Measurements from ENCODE around the gene CD14. TPM values are rescaled to one million over a fixed set of nuclear protein-coding genes. Genes with fewer than 3 reads are reported as not detected.

CD14 gene
- total RNA-seq, 1 experiment from 2014 or later = 0.42 TPM

DNA sequence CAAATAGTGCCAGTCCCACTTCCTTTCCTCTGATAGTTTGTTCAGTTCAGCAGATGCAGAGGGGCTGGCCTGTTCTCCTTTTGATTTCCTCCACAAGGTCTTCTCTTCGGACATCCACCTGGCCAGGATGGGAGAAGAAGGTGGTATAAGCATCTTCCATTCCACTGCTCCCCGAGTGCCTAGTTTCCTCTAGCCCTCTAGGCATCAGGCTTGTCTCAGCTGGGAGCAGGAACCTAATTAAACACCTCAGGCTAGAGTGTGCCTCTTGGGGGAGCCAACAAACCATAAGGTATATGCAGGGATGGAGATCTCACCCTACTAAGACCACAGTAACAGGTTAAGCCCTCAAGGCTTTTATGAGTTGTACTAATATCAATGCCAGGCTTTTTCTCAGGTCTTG, 41.2 kb upstream of the CD14 start:
- H3K27me3 ChIP-seq (ENCODE audit: insufficient read depth, low read length) = no peaks in the 10 kb centered on the region
- ATAC-seq = peak; percentile 32; the same call in 1 of the 2 replicates
- no peaks in the 10 kb centered on the region for H4K20me1 ChIP-seq (ENCODE audit: insufficient read depth)
- no peaks in the 10 kb centered on the region for H3K4me1 ChIP-seq (ENCODE audit: control insufficient read depth in 1 of 2, insufficient read depth in 2 of 2, low read length in 2 of 2)
- no peak overlapping the region for H3K4me3 ChIP-seq (replicated peaks in 1 of 2; ENCODE audit: low read depth in 1 of 2, low read length in 2 of 2)
- TF ChIP-seq EZH2phosphoT487 (IDR thresholded peaks at IDR 0.05; ENCODE audit: borderline replicate concordance) = no peak
- TF ChIP-seq RAD21 (IDR thresholded peaks at IDR 0.05; ENCODE audit: low read depth) = no peak
- no peak for TF ChIP-seq TCF7L2 (IDR thresholded peaks at IDR 0.05; ENCODE audit: borderline replicate concordance, extremely low read depth, insufficient read depth, insufficient read length)
- TF ChIP-seq FOSL1 (IDR thresholded peaks at IDR 0.05; ENCODE audit: low read depth) = no peak
- TF ChIP-seq SRF (IDR thresholded peaks at IDR 0.05; ENCODE audit: low read depth) = no peak
- TF ChIP-seq POLR2A (IDR thresholded peaks at IDR 0.05; ENCODE audit: borderline replicate concordance, extremely low read depth, insufficient read depth, insufficient read length) = no peak
- TF ChIP-seq, protein P1, sequence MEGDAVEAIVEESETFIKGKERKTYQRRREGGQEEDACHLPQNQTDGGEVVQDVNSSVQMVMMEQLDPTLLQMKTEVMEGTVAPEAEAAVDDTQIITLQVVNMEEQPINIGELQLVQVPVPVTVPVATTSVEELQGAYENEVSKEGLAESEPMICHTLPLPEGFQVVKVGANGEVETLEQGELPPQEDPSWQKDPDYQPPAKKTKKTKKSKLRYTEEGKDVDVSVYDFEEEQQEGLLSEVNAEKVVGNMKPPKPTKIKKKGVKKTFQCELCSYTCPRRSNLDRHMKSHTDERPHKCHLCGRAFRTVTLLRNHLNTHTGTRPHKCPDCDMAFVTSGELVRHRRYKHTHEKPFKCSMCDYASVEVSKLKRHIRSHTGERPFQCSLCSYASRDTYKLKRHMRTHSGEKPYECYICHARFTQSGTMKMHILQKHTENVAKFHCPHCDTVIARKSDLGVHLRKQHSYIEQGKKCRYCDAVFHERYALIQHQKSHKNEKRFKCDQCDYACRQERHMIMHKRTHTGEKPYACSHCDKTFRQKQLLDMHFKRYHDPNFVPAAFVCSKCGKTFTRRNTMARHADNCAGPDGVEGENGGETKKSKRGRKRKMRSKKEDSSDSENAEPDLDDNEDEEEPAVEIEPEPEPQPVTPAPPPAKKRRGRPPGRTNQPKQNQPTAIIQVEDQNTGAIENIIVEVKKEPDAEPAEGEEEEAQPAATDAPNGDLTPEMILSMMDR (IDR thresholded peaks at IDR 0.05 in 2 of 3, conservative IDR thresholded peaks at IDR 0.05 in 1 of 3; ENCODE audit: borderline replicate concordance in 1 of 3, insufficient read depth in 1 of 3, low read depth in 2 of 3, low read length in 2 of 3) = no peak
- TF ChIP-seq CEBPB (IDR thresholded peaks at IDR 0.05; ENCODE audit: low read depth) = no peak
- no peak for TF ChIP-seq EZH2 (IDR thresholded peaks at IDR 0.05)
- TF ChIP-seq, protein P2, sequence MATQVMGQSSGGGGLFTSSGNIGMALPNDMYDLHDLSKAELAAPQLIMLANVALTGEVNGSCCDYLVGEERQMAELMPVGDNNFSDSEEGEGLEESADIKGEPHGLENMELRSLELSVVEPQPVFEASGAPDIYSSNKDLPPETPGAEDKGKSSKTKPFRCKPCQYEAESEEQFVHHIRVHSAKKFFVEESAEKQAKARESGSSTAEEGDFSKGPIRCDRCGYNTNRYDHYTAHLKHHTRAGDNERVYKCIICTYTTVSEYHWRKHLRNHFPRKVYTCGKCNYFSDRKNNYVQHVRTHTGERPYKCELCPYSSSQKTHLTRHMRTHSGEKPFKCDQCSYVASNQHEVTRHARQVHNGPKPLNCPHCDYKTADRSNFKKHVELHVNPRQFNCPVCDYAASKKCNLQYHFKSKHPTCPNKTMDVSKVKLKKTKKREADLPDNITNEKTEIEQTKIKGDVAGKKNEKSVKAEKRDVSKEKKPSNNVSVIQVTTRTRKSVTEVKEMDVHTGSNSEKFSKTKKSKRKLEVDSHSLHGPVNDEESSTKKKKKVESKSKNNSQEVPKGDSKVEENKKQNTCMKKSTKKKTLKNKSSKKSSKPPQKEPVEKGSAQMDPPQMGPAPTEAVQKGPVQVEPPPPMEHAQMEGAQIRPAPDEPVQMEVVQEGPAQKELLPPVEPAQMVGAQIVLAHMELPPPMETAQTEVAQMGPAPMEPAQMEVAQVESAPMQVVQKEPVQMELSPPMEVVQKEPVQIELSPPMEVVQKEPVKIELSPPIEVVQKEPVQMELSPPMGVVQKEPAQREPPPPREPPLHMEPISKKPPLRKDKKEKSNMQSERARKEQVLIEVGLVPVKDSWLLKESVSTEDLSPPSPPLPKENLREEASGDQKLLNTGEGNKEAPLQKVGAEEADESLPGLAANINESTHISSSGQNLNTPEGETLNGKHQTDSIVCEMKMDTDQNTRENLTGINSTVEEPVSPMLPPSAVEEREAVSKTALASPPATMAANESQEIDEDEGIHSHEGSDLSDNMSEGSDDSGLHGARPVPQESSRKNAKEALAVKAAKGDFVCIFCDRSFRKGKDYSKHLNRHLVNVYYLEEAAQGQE (IDR thresholded peaks at IDR 0.05; ENCODE audit: low read depth) = no peak
- TF ChIP-seq, protein P3, sequence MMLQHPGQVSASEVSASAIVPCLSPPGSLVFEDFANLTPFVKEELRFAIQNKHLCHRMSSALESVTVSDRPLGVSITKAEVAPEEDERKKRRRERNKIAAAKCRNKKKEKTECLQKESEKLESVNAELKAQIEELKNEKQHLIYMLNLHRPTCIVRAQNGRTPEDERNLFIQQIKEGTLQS (IDR thresholded peaks at IDR 0.05) = no peak
- no peak for TF ChIP-seq POLR2AphosphoS5 (IDR thresholded peaks at IDR 0.05; ENCODE audit: low read depth, low read length)
- TF ChIP-seq YY1 (IDR thresholded peaks at IDR 0.05; ENCODE audit: extremely low read depth, insufficient replicate concordance, low read depth, low read length) = no peak
- no peak for TF ChIP-seq ZNF274 (IDR thresholded peaks at IDR 0.05; ENCODE audit: low read depth, low read length)
- TF ChIP-seq, protein P4, sequence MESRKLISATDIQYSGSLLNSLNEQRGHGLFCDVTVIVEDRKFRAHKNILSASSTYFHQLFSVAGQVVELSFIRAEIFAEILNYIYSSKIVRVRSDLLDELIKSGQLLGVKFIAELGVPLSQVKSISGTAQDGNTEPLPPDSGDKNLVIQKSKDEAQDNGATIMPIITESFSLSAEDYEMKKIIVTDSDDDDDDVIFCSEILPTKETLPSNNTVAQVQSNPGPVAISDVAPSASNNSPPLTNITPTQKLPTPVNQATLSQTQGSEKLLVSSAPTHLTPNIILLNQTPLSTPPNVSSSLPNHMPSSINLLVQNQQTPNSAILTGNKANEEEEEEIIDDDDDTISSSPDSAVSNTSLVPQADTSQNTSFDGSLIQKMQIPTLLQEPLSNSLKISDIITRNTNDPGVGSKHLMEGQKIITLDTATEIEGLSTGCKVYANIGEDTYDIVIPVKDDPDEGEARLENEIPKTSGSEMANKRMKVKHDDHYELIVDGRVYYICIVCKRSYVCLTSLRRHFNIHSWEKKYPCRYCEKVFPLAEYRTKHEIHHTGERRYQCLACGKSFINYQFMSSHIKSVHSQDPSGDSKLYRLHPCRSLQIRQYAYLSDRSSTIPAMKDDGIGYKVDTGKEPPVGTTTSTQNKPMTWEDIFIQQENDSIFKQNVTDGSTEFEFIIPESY (IDR thresholded peaks at IDR 0.05; ENCODE audit: extremely low read depth, insufficient replicate concordance, low read length) = no peak
- no peak for TF ChIP-seq CBX3 (IDR thresholded peaks at IDR 0.05; ENCODE audit: low read depth)
- no peak overlapping the region for H2AFZ ChIP-seq (ENCODE audit: low read depth, low read length, poor library complexity, severe bottlenecking)
- BruUV-seq (replicated peaks) = TSS peak; percentile 54
- H3K27ac ChIP-seq (ENCODE audit: low read depth, low read length) = no peak overlapping the region
- no peaks in the 10 kb centered on the region for H3K9me3 ChIP-seq (ENCODE audit: control insufficient read depth in 1 of 2, insufficient read depth in 1 of 2, low read depth in 1 of 2, low read length in 2 of 2)
- intact Hi-C loops (cut with micrococcal nuclease) = no loop called here
- H3K79me2 ChIP-seq (ENCODE audit: insufficient read depth, low read length) = peaks cover 2% of the 10 kb centered on the region; the same call in 1 of the 2 replicates
- ChIA-PET POLR2A (interaction anchor here (1.1 kb wide), 1 partner anchor 328 kb away, joined by 4 read pairs; the partner anchor contains the start of gene HBEGF), CTCF (no interaction called here), RAD21 (ENCODE audit: low non-redundant PET in 1 of 2, low total read pairs in 2 of 2, uncharacterized antibody in 2 of 2, unreplicated experiment in 2 of 2) (no interaction called here)
- no peak overlapping the region for H3K4me2 ChIP-seq (ENCODE audit: low read length)
- H3K36me3 ChIP-seq (ENCODE audit: control insufficient read depth in 1 of 2, insufficient read depth in 2 of 2, low read length in 2 of 2) = peaks cover 35 to 37% of the 10 kb centered on the region in 2 experiments; a peak in 3 of 4 replicates
- H3K9me2 ChIP-seq (ENCODE audit: insufficient read depth) = no peaks in the 10 kb centered on the region
- no peak for DNase-seq (ENCODE audit: low read depth, low spot score)
- no peak overlapping the region for H3K9ac ChIP-seq (ENCODE audit: low read length)
